ENCODE data around the gene ORAI3. TPM values are rescaled to one million over a fixed set of nuclear protein-coding genes. Genes with fewer than 3 reads are reported as not detected.

The ORAI3 gene
- total RNA-seq, 4 donors from 2014 or later, result 32.9 to 49.5 (median 40.2) TPM

- 81 to 88% methylated on average over 14 to 16 of the region's 17 CpGs for WGBS, 2 donors
- H3K4me1 ChIP-seq, result peaks cover 8 to 12% of the 10 kb centered on the region in 2 donors
- H3K36me3 ChIP-seq, result peaks cover 43 to 47% of the 10 kb centered on the region in 2 donors
- no peaks in the 10 kb centered on the region for H3K27me3 ChIP-seq
- DNase-seq, result no peak
- intact Hi-C loops (cut with DNase I), result loop anchor here (10.0 kb wide), 2 partner anchors 162 to 882 kb away; no protein-coding TSS in a partner anchor
- H3K27ac ChIP-seq, result no peak overlapping the region
- TF ChIP-seq, protein P1, sequence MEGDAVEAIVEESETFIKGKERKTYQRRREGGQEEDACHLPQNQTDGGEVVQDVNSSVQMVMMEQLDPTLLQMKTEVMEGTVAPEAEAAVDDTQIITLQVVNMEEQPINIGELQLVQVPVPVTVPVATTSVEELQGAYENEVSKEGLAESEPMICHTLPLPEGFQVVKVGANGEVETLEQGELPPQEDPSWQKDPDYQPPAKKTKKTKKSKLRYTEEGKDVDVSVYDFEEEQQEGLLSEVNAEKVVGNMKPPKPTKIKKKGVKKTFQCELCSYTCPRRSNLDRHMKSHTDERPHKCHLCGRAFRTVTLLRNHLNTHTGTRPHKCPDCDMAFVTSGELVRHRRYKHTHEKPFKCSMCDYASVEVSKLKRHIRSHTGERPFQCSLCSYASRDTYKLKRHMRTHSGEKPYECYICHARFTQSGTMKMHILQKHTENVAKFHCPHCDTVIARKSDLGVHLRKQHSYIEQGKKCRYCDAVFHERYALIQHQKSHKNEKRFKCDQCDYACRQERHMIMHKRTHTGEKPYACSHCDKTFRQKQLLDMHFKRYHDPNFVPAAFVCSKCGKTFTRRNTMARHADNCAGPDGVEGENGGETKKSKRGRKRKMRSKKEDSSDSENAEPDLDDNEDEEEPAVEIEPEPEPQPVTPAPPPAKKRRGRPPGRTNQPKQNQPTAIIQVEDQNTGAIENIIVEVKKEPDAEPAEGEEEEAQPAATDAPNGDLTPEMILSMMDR (IDR thresholded peaks at IDR 0.05), result no peak
- TF ChIP-seq POLR2A (IDR thresholded peaks at IDR 0.05), result no peak
- H3K4me3 ChIP-seq (replicated peaks in 1 of 3), result no peak overlapping the region
- no peaks in the 10 kb centered on the region for H3K9me3 ChIP-seq
These were observed 33.9 kb downstream of the ORAI3 start for GRCh38 chr16:30982548-30983288.

DNA sequence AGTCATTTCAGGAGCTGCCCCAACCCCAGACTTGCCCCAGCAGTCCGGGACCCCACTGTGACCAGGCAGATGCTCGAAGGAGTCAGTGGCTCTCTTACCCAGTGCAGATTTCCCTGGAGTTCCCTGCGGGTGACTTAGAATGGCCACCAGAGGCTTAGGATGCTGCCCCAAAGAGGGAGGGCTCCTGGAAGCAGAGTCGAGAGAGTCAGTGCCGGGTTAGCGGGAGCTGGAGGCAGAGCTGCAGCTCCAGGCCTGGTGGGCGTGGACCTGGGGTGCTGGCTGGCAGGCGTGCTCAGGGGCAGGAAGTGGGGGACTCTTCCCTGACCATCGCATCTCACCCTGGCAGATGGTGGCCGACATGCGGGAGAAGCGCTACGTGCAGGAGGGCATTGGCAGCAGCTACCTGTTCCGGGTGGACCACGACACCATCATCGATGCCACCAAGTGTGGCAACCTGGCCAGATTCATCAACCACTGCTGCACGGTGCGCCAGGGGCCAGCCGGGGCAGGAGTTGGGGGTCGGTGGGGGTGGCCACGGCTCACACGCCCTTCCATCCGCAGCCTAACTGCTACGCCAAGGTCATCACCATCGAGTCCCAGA, 34.5 kb downstream of the ORAI3 start:
- no peak for DNase-seq
- no peak overlapping the region for H3K27ac ChIP-seq
- intact Hi-C loops (cut with DNase I), result loop anchor here (10.0 kb wide), 2 partner anchors 161 to 881 kb away; no protein-coding TSS in a partner anchor
- TF ChIP-seq, protein P1 (IDR thresholded peaks at IDR 0.05), result no peak
- no peak for TF ChIP-seq POLR2A (IDR thresholded peaks at IDR 0.05)
- H3K36me3 ChIP-seq, result peaks cover 41 to 46% of the 10 kb centered on the region in 2 donors
- H3K27me3 ChIP-seq, result no peaks in the 10 kb centered on the region
- H3K9me3 ChIP-seq, result no peaks in the 10 kb centered on the region
- 88 to 89% methylated on average over 13 to 25 of the region's 25 CpGs for WGBS, 2 donors
- H3K4me3 ChIP-seq (replicated peaks in 1 of 3), result no peak overlapping the region
- H3K4me1 ChIP-seq, result peaks cover 8 to 12% of the 10 kb centered on the region in 2 donors

DNA sequence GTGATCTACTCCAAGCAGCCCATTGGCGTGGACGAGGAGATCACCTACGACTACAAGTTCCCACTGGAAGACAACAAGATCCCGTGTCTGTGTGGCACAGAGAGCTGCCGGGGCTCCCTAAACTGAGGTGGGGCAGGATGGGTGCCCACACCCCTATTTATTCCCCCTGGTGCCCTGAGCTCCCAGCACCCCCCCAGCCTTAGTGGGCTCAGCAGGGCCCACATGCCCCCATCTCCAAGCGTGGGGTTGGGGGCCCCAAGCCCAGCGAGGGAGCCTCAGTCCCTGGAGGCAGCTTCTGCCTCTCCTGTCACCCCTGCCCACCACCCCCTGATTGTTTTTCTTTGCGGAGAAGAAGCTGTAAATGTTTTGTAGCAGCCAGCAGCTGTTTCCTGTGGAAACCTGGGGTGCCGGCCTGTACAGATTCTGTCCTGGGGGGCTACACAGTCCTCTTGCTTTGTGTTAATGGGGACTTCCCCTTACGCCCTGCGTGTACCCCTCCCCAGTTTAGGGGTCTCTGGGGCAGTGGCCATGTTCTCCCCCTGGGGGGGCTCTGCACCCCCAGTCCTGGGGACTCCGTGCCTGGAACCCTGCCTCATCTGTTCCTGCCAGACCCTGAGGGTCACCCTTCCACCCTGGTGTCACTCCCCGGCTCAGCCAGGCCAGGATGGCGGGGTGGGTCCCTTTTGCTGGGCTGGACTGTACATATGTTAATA, 35.2 kb downstream of the ORAI3 start:
- H3K9me3 ChIP-seq, result no peaks in the 10 kb centered on the region
- H3K4me3 ChIP-seq (replicated peaks in 1 of 3), result no peak overlapping the region
- peaks cover 8 to 12% of the 10 kb centered on the region in 2 donors for H3K4me1 ChIP-seq
- H3K27me3 ChIP-seq, result no peaks in the 10 kb centered on the region
- H3K27ac ChIP-seq, result no peak overlapping the region
- 85 to 87% methylated on average over 11 to 14 of the region's 14 CpGs for WGBS, 2 donors
- DNase-seq, result no peak
- TF ChIP-seq POLR2A (IDR thresholded peaks at IDR 0.05), result no peak
- TF ChIP-seq, protein P1 (IDR thresholded peaks at IDR 0.05), result no peak
- intact Hi-C loops (cut with DNase I), result loop anchor here (2.0 to 10.0 kb wide), 3 partner anchors 161 to 881 kb away; partner anchors contain the start of gene ZNF843
- H3K36me3 ChIP-seq, result peaks cover 35 to 39% of the 10 kb centered on the region in 2 donors

DNA sequence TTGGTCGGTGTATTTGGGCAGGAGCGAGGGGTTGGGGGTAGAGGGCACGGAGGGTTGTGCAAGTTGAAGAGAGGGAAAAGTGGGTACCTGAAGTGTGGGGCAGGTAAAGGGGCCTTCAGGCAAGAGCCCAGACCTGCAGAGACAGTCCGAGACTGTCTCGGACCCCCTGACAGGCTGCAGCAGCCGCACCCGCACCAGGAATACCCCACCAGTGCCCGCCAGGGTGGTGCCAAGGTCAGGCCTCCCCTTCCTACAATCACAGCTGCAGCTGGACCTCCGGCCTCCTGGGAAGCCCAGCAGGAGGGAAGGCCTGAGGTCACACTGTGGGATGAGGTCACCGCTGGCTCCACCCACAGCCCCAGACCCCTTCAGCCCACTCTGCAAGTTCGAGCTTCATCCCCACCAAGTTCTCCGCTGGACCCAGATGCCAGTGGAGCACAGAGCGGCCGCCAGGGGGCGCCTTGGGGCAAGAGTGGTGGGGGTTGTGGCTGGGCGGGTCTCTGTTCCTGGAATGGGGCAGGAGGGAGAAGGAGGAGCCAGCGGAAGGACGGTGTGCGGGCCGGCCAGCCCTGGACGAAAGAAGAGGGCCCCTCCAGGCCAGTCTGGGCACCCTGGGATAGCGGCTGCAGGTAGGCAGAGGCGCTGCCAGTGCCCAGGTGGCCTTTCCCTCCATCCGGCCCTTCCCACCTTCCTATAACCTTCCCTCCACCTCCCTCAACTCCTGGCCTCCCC, 36.0 kb downstream of the ORAI3 start, which contains the start of gene HSD3B7:
Gene HSD3B7, plus strand, starts transcription at position 539 of the 732 bp plus-strand sequence. CDS start 452 bp downstream, outside the sequence.
- H3K27ac ChIP-seq, result peak within 1 kb of the TSS in 1 of 3 donors; percentile 31
- peak; percentile 83 to 89 for DNase-seq
- WGBS, 2 donors, result 33 to 56% methylated on average over 13 to 18 of the region's 24 CpGs
- H3K27me3 ChIP-seq, result no peaks in the 10 kb centered on the region
- no peak for TF ChIP-seq POLR2A (IDR thresholded peaks at IDR 0.05)
- TF ChIP-seq, protein P1 (IDR thresholded peaks at IDR 0.05), result peak; percentile 86 to 95 (median 92)
- intact Hi-C loops (cut with DNase I), result loop anchor here (2.0 to 10.0 kb wide), 4 partner anchors 160 to 880 kb away; partner anchors contain the start of gene ZNF843
- H3K9me3 ChIP-seq, result no peaks in the 10 kb centered on the region
- H3K36me3 ChIP-seq, result peaks cover 29 to 31% of the 10 kb centered on the region in 2 donors
- peak within 1 kb of the TSS in 2 of 3 donors; percentile 6 to 27 for H3K4me3 ChIP-seq (replicated peaks in 1 of 3)
- peaks cover 8 to 12% of the 10 kb centered on the region in 2 donors for H3K4me1 ChIP-seq

Data from thyroid gland (tissue), 4 donors.